ENCODE results near the gene FARS2.

Gene FARS2

DNA sequence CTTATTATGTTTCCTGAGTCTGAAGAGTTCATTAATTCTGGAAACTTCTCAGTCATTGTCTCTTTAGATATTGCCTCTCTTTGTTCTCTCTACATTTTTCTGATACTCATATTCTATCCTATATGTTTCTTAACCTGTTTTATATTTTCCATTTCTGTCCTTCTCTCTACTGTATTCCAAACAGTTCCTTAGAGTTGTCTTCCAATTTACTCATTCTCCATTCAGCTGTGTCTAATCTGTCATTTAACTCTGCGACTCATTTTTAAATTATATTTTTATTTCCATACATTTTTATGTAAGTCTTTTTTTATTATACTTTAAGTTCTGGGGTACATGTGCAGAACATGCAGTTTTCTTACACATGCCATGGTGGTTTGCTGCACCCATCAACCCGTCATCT lies 493.6 kb downstream of the FARS2 start:
- H3K27me3 ChIP-seq (replicated peaks; ENCODE audit: control insufficient read depth, insufficient read depth, low read length) = no peaks in the 10 kb centered on the region
- no peaks in the 10 kb centered on the region for H3K36me3 ChIP-seq (ENCODE audit: control insufficient read depth, insufficient read depth, low read length)
- TF ChIP-seq, protein P1, sequence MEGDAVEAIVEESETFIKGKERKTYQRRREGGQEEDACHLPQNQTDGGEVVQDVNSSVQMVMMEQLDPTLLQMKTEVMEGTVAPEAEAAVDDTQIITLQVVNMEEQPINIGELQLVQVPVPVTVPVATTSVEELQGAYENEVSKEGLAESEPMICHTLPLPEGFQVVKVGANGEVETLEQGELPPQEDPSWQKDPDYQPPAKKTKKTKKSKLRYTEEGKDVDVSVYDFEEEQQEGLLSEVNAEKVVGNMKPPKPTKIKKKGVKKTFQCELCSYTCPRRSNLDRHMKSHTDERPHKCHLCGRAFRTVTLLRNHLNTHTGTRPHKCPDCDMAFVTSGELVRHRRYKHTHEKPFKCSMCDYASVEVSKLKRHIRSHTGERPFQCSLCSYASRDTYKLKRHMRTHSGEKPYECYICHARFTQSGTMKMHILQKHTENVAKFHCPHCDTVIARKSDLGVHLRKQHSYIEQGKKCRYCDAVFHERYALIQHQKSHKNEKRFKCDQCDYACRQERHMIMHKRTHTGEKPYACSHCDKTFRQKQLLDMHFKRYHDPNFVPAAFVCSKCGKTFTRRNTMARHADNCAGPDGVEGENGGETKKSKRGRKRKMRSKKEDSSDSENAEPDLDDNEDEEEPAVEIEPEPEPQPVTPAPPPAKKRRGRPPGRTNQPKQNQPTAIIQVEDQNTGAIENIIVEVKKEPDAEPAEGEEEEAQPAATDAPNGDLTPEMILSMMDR (IDR thresholded peaks at IDR 0.05; ENCODE audit: insufficient read depth, low read length, poor library complexity, severe bottlenecking) = no peak
- DNase-seq (ENCODE audit: extremely low read depth, insufficient read length) = no peak
- no peak overlapping the region for H3K4me3 ChIP-seq (replicated peaks; ENCODE audit: low read depth, low read length)

GRCh38 chr6:5759571-5759970 lies 498.3 kb downstream of the FARS2 start:
- Histone ChIP-seq H3K27me3 (replicated peaks; ENCODE audit: control insufficient read depth, insufficient read depth, low read length) (no peaks in the 10 kb centered on the region), H3K4me3 (replicated peaks; ENCODE audit: low read depth, low read length) (no peak overlapping the region), H3K36me3 (ENCODE audit: control insufficient read depth, insufficient read depth, low read length) (no peaks in the 10 kb centered on the region)
- TF ChIP-seq, protein P1 (IDR thresholded peaks at IDR 0.05; ENCODE audit: insufficient read depth, low read length, poor library complexity, severe bottlenecking) = no peak
- no peak for DNase-seq (ENCODE audit: extremely low read depth, insufficient read length)

GRCh38 chr6:5761370-5761769 lies 500.1 kb downstream of the FARS2 start:
- Histone ChIP-seq H3K4me3 (replicated peaks; ENCODE audit: low read depth, low read length) (no peak overlapping the region), H3K27me3 (replicated peaks; ENCODE audit: control insufficient read depth, insufficient read depth, low read length) (no peaks in the 10 kb centered on the region), H3K36me3 (ENCODE audit: control insufficient read depth, insufficient read depth, low read length) (no peaks in the 10 kb centered on the region)
- TF ChIP-seq, protein P1 (IDR thresholded peaks at IDR 0.05; ENCODE audit: insufficient read depth, low read length, poor library complexity, severe bottlenecking) = no peak
- no peak for DNase-seq (ENCODE audit: extremely low read depth, insufficient read length)

- DNase-seq (ENCODE audit: extremely low read depth, insufficient read length) = no peak
These were observed 501.3 kb downstream of the FARS2 start for GRCh38 chr6:5762561-5762968.

GRCh38 chr6:5763407-5763806 lies 502.1 kb downstream of the FARS2 start:
- Histone ChIP-seq H3K27me3 (replicated peaks; ENCODE audit: control insufficient read depth, insufficient read depth, low read length) (no peaks in the 10 kb centered on the region), H3K36me3 (ENCODE audit: control insufficient read depth, insufficient read depth, low read length) (no peaks in the 10 kb centered on the region), H3K4me3 (replicated peaks; ENCODE audit: low read depth, low read length) (no peak overlapping the region)
- no peak for DNase-seq (ENCODE audit: extremely low read depth, insufficient read length)
- TF ChIP-seq, protein P1 (IDR thresholded peaks at IDR 0.05; ENCODE audit: insufficient read depth, low read length, poor library complexity, severe bottlenecking) = no peak

More at GRCh38 chr6:5762561-5762968, 501.3 kb downstream of the FARS2 start:
- H3K36me3 ChIP-seq (ENCODE audit: control insufficient read depth, insufficient read depth, low read length) = no peaks in the 10 kb centered on the region
- no peaks in the 10 kb centered on the region for H3K27me3 ChIP-seq (replicated peaks; ENCODE audit: control insufficient read depth, insufficient read depth, low read length)
- no peak overlapping the region for H3K4me3 ChIP-seq (replicated peaks; ENCODE audit: low read depth, low read length)
- TF ChIP-seq, protein P1 (IDR thresholded peaks at IDR 0.05; ENCODE audit: insufficient read depth, low read length, poor library complexity, severe bottlenecking) = no peak

DNA sequence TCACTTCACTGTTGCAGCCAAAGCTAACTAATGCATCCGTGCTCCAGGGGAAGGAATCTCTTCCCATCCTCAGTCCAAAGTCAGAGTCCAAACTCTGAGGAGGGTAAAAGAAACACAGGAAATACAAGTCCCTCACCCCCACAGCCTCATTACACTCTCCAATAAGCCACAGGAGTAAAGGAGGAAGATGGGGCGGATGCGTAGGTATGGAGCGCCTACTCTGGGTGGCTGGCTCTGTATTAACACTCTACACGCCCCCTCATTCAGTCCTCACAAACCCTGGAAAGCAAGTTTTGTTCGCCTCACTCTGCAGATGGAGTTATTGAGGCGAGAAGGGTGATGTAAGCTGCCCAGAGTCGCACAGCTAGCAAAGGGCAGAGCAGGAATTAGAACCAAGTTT lies 502.6 kb downstream of the FARS2 start:
- TF ChIP-seq, protein P1 (IDR thresholded peaks at IDR 0.05; ENCODE audit: insufficient read depth, low read length, poor library complexity, severe bottlenecking) = no peak
- Histone ChIP-seq H3K36me3 (ENCODE audit: control insufficient read depth, insufficient read depth, low read length) (no peaks in the 10 kb centered on the region), H3K27me3 (replicated peaks; ENCODE audit: control insufficient read depth, insufficient read depth, low read length) (no peaks in the 10 kb centered on the region), H3K4me3 (replicated peaks; ENCODE audit: low read depth, low read length) (no peak overlapping the region)
- no peak for DNase-seq (ENCODE audit: extremely low read depth, insufficient read length)
